ENCODE results near the gene CT45A1.
"Not testable (repeated sequence)": the region's sequence is repeated elsewhere in the genome, so short reads cannot be mapped to it uniquely, and the experiment has no call there.

GRCh38 chrX:135734666-135735065, 21.2 kb downstream of the CT45A1 start:
- TF ChIP-seq CTCF, POLR2A (IDR thresholded peaks at IDR 0.05): not testable (repeated sequence)
